ENCODE data around the gene PPM1A.

DNA sequence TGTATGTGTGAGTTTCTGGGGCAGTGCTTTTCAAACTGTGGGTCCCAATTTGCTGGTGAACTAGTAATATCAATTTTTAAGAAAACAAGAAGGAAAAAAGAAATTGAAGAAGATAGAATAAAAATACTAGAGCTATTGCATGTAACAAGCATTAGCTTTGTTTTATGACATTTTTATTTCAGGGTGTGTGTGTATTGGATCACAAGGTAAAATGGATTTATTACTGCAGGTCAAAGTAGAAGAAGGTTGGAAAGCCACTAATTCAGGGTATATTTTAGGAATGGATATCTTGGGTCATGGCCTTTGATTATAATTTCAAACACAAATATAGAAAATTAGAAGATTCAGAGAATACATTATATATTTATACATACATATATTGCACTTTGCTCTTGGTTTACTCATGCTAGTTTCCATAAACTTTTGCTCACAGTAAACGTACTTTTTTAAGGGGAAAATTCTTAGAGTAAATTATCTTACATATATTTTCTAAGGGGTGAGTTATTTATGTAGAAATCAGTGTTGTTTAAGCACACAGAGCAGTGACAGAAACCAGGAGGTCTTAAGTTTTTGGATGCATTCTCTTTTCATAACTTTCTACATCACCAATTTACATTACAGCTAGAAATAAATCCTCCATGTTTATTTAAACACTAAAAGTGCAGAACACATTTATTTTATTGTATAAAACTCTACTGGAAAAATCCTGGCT, 34.5 kb upstream of the PPM1A start:
- TF ChIP-seq, protein P1, sequence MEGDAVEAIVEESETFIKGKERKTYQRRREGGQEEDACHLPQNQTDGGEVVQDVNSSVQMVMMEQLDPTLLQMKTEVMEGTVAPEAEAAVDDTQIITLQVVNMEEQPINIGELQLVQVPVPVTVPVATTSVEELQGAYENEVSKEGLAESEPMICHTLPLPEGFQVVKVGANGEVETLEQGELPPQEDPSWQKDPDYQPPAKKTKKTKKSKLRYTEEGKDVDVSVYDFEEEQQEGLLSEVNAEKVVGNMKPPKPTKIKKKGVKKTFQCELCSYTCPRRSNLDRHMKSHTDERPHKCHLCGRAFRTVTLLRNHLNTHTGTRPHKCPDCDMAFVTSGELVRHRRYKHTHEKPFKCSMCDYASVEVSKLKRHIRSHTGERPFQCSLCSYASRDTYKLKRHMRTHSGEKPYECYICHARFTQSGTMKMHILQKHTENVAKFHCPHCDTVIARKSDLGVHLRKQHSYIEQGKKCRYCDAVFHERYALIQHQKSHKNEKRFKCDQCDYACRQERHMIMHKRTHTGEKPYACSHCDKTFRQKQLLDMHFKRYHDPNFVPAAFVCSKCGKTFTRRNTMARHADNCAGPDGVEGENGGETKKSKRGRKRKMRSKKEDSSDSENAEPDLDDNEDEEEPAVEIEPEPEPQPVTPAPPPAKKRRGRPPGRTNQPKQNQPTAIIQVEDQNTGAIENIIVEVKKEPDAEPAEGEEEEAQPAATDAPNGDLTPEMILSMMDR (IDR thresholded peaks at IDR 0.05): no peak
- TF ChIP-seq POLR2A (IDR thresholded peaks at IDR 0.05): no peak
